ENCODE results near the gene RPS6KA1.
"Not testable (repeated sequence)": the region's sequence is repeated elsewhere in the genome, so short reads cannot be mapped to it uniquely, and the experiment has no call there.

The RPS6KA1 gene

GRCh38 chr1:26556111-26556510 is 26.6 kb downstream of the RPS6KA1 start:
- DNase-seq: no peak

- DNase-seq: no peak
These were observed 27.4 kb downstream of the RPS6KA1 start for GRCh38 chr1:26557008-26557407.

GRCh38 chr1:26558685-26559048 is 29.1 kb downstream of the RPS6KA1 start:
- no peak for DNase-seq

GRCh38 chr1:26560403-26560780 is 30.8 kb downstream of the RPS6KA1 start:
- DNase-seq: no peak

- no peak for DNase-seq
These were observed 40.7 kb downstream of the RPS6KA1 start for GRCh38 chr1:26570287-26570686.

- no peak for DNase-seq
These were observed 41.8 kb downstream of the RPS6KA1 start for GRCh38 chr1:26571381-26571780.

GRCh38 chr1:26574018-26574417 is 44.5 kb downstream of the RPS6KA1 start:
- no peak for DNase-seq

DNA sequence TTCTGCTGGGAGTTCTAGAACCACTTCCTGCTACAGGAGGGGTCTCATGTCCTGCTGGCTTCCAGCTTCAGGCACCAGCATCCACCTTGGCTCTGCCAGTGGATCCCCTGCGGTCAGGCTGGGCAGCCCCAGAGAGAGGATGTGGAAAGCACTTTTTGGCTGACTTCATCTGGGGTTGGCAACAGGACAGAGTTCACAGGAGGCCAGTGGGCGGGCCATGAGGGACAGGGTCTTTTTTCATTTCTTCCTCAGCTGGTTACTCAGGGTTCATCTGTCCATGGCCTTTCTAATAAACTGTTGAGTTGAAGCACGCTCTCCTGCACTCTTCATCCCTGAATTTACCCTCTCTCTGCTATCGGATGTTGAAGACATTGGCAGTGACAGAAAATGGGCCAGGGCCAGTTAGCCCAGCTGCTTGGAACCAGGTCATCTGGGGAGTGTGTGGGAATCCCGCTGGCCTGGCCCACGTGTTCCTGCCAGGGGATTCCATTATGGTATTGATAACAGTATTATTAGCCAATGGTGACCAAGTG is 45.2 kb downstream of the RPS6KA1 start:
- DNase-seq: no peak

- no peak for DNase-seq
These were observed 45.8 kb downstream of the RPS6KA1 start for GRCh38 chr1:26575348-26575747.

GRCh38 chr1:26578167-26578566 is 48.6 kb downstream of the RPS6KA1 start:
- no peak for DNase-seq

DNA sequence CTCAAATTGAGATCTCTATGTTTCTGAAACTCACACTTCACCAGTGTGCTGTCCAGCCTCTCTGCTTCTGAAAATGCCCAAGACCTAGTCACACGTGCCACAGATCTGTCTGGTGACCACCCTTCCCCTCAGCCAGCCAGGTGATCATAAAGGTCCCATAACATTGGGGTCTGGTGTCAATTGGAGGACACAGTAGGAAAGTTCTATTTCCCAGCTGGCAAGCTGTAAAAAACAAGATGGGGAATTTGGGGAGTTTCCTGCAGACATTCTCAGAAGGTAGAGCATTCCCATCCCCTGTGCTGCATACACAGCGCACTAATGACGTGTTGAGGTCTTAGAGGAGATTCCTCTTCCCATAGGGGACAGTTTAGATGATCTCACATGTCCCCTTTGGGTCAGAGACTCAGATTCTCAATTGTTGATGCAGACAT is 50.1 kb downstream of the RPS6KA1 start:
- no peak for DNase-seq

DNA sequence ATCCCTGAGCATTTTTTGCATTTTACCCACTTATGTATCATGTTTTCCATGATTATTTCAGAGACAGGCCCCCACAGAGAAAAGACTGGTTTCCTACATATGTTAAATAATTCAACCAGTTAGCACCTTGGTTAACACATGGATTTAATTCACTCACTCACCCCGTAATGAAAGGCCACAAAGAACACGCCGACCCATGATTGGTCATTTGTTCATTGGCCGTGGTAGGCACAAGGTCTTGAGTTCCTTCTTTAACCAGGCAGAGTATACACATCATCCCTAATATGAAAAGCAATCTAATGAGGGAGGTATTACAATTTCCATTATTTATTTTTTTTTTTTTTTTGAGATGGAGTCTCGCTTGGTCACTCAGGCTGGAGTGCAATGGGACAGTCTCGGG is 50.6 kb downstream of the RPS6KA1 start:
- no peak for DNase-seq

- DNase-seq: no peak
These were observed 51.7 kb downstream of the RPS6KA1 start for GRCh38 chr1:26581287-26581651.

GRCh38 chr1:26582053-26582835 is 52.7 kb downstream of the RPS6KA1 start:
- DNase-seq: no peak

DNA sequence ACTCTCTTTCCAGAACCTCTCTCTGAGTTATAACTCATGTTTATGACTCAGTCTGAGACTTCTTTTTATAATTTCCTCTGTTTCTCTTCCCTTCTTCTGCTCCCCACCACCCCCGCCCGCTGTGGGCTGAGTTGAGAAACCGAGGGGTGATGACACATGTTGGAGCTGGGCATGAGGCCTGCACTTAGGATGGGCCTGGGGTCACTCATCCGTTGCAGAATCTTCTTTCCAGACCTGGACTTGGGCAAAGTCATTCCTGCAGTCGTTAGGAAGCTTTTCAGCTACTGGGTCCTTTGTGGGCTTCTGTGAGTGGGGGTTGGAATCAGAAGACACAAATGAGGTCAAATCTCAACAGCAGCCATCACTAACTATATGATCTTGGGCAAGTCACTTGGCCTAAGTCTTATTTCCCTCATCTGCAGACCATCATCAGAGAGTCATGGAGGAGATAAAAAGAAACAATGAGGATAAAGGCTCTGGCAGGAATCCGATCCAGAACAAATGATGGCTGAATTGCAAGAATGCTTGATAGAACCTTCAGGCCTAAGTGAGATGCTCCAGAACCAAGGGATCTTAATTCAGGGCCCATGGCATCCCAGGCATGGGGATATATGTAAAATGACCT is 53.4 kb downstream of the RPS6KA1 start:
- no peak for DNase-seq

DNA sequence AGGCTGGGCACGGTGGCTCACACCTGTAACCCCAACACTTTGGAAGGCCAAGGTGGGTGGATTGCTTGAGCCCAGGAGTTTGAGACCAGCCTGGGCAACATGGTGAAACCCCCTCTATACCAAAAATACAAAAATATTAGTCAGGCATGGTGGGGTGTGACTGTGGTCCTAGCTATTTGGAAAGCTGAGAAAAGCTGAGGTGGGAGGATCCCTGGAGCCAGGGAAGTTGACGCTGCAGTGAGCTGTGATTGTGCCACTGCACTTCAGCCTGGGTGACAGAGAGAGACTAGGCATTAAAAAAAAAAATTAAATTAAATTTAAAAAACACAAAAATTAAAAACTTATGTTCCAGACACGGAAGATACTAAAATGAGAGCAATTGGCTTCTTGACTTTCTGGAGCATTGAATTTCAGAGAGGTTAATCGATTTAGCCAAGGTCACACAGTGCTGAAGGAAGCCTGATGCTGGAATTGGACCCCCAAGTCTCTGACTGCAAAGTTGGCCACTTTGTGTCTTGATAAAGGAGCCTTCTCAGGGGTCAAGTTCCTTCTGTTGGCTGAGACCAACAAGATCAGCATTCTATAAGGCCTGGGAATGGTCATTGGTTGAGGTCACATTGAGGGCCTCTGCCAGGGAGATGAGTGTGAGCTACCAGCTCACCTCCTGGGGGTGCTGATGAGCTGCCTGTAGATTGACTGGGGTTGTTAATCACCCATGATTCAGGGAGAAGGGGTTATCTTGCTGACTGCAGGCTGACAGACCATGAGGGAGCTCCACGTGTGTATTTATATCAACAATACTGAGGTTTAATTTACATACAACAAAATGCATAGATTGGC is 54.3 kb downstream of the RPS6KA1 start:
- no peak for DNase-seq

DNA sequence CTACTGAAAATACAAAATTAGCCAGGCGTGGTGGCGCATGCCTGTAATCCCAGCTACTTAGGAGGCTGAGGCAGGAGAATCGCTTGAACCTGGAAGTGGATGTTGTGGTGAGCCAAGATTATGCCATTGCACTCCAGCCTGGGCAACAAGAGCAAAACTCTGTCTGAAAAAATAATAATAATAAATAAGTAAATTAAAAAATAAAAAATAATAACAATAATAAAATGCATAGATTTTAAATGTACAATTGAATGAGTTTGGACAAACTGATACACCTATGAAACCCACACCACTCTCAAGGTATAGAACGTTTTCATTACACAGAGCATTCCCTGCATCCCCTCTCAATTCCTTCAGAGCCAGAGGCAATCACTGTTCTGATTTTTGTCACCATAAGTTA is 55.0 kb downstream of the RPS6KA1 start:
- DNase-seq: not testable (repeated sequence)

- no peak for DNase-seq
These were observed 55.9 kb downstream of the RPS6KA1 start for GRCh38 chr1:26585471-26585870.

DNA sequence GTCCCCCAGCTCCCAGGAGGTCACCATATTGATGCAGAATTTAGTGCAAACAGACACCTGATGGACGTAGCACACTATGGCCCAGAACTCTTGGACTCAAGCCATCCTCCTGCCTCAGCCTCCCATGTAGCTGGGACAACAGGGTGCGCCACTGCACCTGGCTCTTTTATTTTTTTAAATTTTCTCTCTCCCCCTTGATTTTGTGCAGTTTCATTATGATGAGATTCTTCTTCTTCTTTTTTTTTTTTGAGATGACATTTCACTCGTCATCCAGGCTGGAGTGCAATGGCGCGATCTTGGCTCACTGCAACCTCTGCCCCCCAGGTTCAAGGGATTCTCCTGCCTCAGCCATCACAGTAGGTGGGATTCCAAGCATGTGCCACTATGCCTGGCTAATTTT is 63.8 kb downstream of the RPS6KA1 start:
- no peak for DNase-seq

DNA sequence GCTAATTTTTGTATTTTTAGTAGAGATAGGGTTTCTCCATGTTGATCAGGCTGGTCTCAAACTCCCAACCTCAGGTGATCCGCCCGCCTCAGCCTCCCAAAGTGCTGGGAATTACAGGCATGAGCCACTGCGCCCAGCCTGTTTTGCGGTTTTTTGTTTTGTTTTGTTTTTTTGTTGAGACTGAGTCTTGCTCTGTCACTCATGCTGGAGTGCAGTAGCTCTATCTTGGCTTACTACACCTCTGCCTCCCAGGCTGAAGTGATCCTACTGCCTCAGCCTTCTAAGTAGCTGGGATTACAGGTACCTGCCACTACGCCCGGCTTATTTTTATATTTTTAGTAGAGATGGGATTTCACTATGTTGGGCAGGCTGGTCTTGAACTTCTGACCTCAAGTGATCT is 65.0 kb downstream of the RPS6KA1 start:
- DNase-seq: not testable (repeated sequence)

- DNase-seq: peak; percentile 28
These were observed 68.1 kb downstream of the RPS6KA1 start for GRCh38 chr1:26597629-26598039.

GRCh38 chr1:26598890-26599289 is 69.3 kb downstream of the RPS6KA1 start:
- DNase-seq: no peak

DNA sequence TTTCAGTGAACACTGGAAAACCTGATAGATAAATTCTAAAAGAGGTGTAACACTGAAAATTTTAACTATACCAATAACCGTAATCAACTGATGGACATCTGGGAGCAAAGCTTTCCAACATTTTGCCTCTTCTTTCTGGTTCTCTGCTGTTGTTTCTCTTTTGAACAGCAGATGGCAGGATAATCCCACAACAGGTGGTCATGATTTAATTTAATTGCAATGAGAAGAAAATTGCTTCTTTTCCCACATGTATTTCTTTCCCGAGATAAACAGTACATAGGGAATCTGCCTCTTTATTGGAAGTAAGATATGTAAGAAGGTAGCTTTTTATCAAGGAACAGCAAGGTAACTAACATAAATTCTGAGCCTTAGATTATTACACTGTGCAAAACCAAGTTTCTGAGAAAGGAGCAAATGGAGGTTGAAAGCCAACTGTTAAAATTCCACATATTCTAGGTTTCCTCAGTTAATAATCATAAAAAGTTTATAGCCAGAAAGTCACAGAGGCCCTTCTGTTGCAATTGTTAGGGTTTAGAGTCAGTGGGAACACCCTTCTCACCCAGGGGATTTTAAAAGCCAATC is 72.9 kb downstream of the RPS6KA1 start:
- peak; percentile 64 for DNase-seq
